ENCODE data around the gene TMEM51.

TMEM51 gene

DNA sequence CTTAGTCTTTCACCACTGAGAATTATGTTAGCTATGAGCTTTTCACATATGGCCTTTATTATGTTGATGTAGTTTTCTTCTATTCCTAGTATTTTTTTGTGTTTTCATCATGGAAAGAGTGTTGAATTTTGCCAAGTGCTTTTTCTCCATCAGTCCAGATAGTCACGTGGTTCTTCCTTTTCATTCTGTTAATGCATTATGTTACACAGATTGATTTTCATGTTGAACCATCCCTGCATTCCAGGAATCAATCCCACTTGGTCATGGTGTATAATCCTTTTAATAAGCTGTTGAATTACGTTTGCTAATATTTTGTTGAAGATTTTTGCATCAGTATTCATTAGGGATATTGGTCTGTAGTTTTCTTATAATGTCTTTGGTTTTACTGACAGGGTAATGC lies 111.2 kb downstream of the TMEM51 start:
- peaks cover 5% of the 10 kb centered on the region for H3K4me1 ChIP-seq (ENCODE audit: insufficient read depth, poor library complexity, severe bottlenecking)
- H3K4me3 ChIP-seq (ENCODE audit: severe bottlenecking): no peak overlapping the region
- no peaks in the 10 kb centered on the region for H3K36me3 ChIP-seq (ENCODE audit: low read depth)
- ATAC-seq (ENCODE audit: low read depth) (no peak), DNase-seq (ENCODE audit: low spot score) (no peak)
- TF ChIP-seq CTCF (IDR thresholded peaks at IDR 0.05; ENCODE audit: poor library complexity, severe bottlenecking): no peak
- no peaks in the 10 kb centered on the region for H3K9me3 ChIP-seq (ENCODE audit: severe bottlenecking)
- no peak overlapping the region for H3K27ac ChIP-seq (ENCODE audit: poor library complexity, severe bottlenecking)
- no peaks in the 10 kb centered on the region for H3K27me3 ChIP-seq (ENCODE audit: insufficient read depth, poor library complexity, severe bottlenecking)
